Spleen (tissue), 7 donors: ENCODE measurements around the gene SULT2B1.

Experiments used
- CTCF ChIP-seq, 11 experiments: fragments of 200-600 bp in 7 of 11; fragments of 450-650 bp in 4 of 11; sonication (generic) in 4 of 11; IDR thresholded peaks in 8 of 11; conservative IDR thresholded peaks in 3 of 11; 1 replicate in 7 of 11; 2 replicates in 4 of 11; pipeline versions ENCODE4 v1.4.0 to v1.8.0; 2016 to 2021; ENCODE audit warnings: antibody characterized with exemption in 11 of 11, inconsistent platforms in 4 of 11, mild to moderate bottlenecking in 1 of 11
- POLR2A ChIP-seq, 3 donors: fragments of 450-650 bp; IDR thresholded peaks; one replicate each; pipeline ENCODE4 v1.5.1; 2017; ENCODE audit warnings: antibody characterized with exemption in 3 of 3, mild to moderate bottlenecking in 1 of 3
- POLR2AphosphoS5 ChIP-seq, 3 donors: sonication (generic); formaldehyde crosslinking; IDR thresholded peaks; one replicate each; pipeline ENCODE4 v1.5.1; 2017; ENCODE audit warnings: antibody characterized with exemption in 3 of 3
- donor health status: DM: no; HTN: no; CAD: no; lungs with moderate emphysema.
- donor health status: DM: no; HTN: no; CAD: no.
- donor health status: DM: no; HTN: no; CAD: no.

- TF ChIP-seq CTCF (IDR thresholded peaks at IDR 0.05 in 8 of 11, conservative IDR thresholded peaks at IDR 0.05 in 3 of 11) (no peak), POLR2A (IDR thresholded peaks at IDR 0.05) (no peak), POLR2AphosphoS5 (IDR thresholded peaks at IDR 0.05) (no peak)
Observed at GRCh38 chr19:48530066-48530720, 21.8 kb upstream of the SULT2B1 start.
